Activated CD4-positive, alpha-beta T cell treated with anti-CD3 and anti-CD28 coated beads for 36 hours (primary cell): ENCODE results near the gene ALG14. TPM values are rescaled to one million over a fixed set of nuclear protein-coding genes. Genes with fewer than 3 reads are reported as not detected.
"Not testable (repeated sequence)": the region's sequence is repeated elsewhere in the genome, so short reads cannot be mapped to it uniquely, and the experiment has no call there.

Experiments
- ATAC-seq: fragments of 200-7000 bp; cut with Tn5 transposase; one replicate; pipeline ENCODE4 v1.10.0; 2021; ENCODE audit warnings: mild to moderate bottlenecking, moderate library complexity
- CTCF ChIA-PET: fragments of 350-600 bp; sonication (Branson Sonifier 250); formaldehyde crosslinking; loops from one replicate; lab custom pipeline; 2021; ENCODE audit warnings: antibody characterized with exemption; lab: Charles Lee
- POLR2A ChIA-PET: fragments of 350-600 bp; sonication (Branson Sonifier 250); formaldehyde crosslinking; loops from one replicate; lab custom pipeline; 2021; ENCODE audit warnings: antibody characterized with exemption, inconsistent platforms; lab: Charles Lee
- DNase-seq: peaks from one replicate; pipeline ENCODE4 v3.0.0-alpha.2; 2020
- H3K27ac Mint-ChIP-seq: one replicate; pipeline ENCODE4 v1.8.0; 2021; ENCODE audit warnings: mixed read lengths
- H3K27me3 Mint-ChIP-seq: one replicate; pipeline ENCODE4 v1.8.0; 2021; ENCODE audit warnings: mixed read lengths
- H3K36me3 Mint-ChIP-seq: one replicate; pipeline ENCODE4 v1.8.0; 2021; ENCODE audit warnings: low read depth, mixed read lengths
- H3K4me1 Mint-ChIP-seq: one replicate; pipeline ENCODE4 v1.8.0; 2021; ENCODE audit warnings: mixed read lengths
- H3K4me3 Mint-ChIP-seq: one replicate; pipeline ENCODE4 v1.8.0; 2021; ENCODE audit warnings: mild to moderate bottlenecking, moderate library complexity, mixed read lengths
- H3K9me3 Mint-ChIP-seq: one replicate; pipeline ENCODE4 v1.8.0; 2021; ENCODE audit warnings: low read depth, mixed read lengths
- intact Hi-C, 2 experiments: fragments of 100-400 bp; cut with DNase I in 1 of 2; cut with micrococcal nuclease in 1 of 2; formaldehyde crosslinking; loops; one replicate each; pipeline versions ENCODE4 v1.14.2 to v1.15.1; 2022 to 2024; cut with DNase I, micrococcal nuclease
- total RNA-seq, 2 experiments: library from RNA; stranded (reverse); gene quantifications; one replicate each; pipeline ENCODE4 v1.2.3, GENCODE V29; 2021

Gene ALG14
- total RNA-seq, 2 experiments from 2014 or later: 5.3 to 7.3 TPM

DNA sequence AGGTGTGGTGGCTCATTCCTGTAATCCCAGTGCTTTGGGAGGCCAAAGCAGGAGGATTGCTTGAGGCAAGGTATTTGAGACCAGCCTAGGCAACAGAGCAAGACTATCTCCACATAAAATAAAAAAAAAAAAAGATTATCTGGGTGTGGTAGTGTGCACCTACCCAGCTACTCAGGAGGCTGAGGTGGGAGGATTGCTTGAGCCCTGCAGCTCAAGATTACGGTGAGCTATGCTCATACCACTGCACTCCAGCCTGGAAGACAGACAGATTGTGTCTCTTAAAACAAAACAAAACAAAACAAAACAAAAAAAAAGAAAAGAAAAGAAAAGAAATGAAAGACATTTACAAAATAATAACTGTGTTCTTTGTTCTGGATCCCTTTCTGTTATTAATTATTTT is 38.3 kb upstream of the ALG14 start:
- Mint-ChIP-seq H3K4me3 (no peak overlapping the region), H3K4me1 (no peaks in the 10 kb centered on the region), H3K36me3 (no peaks in the 10 kb centered on the region), H3K9me3 (no peaks in the 10 kb centered on the region), H3K27me3 (peaks cover 17% of the 10 kb centered on the region), H3K27ac (no peak overlapping the region)
- intact Hi-C loops: no loop called here
- no peak for DNase-seq
- no peak for ATAC-seq
- CTCF ChIA-PET: no interaction called here
- POLR2A ChIA-PET: no interaction called here

- Mint-ChIP-seq H3K27me3 (peaks cover 14% of the 10 kb centered on the region), H3K27ac (no peak overlapping the region), H3K4me1 (no peaks in the 10 kb centered on the region), H3K4me3 (no peak overlapping the region), H3K36me3 (no peaks in the 10 kb centered on the region), H3K9me3 (no peaks in the 10 kb centered on the region)
- ATAC-seq (no peak), DNase-seq (no peak)
- intact Hi-C loops: loop anchor here in 1 of 2 experiments (10.0 kb wide), 1 partner anchor 1266 kb away; no protein-coding TSS in a partner anchor
- POLR2A ChIA-PET: no interaction called here
- CTCF ChIA-PET: no interaction called here
These were observed 36.0 kb upstream of the ALG14 start for GRCh38 chr1:95108792-95109191.

GRCh38 chr1:95098196-95098595 is 25.4 kb upstream of the ALG14 start:
- Mint-ChIP-seq H3K9me3 (no peaks in the 10 kb centered on the region), H3K27ac (no peak overlapping the region), H3K4me1 (no peaks in the 10 kb centered on the region), H3K27me3 (peaks cover 7% of the 10 kb centered on the region), H3K36me3 (no peaks in the 10 kb centered on the region), H3K4me3 (no peak overlapping the region)
- intact Hi-C loops: no loop called here
- DNase-seq (no peak), ATAC-seq (no peak)
- CTCF ChIA-PET: no interaction called here
- POLR2A ChIA-PET: no interaction called here

DNA sequence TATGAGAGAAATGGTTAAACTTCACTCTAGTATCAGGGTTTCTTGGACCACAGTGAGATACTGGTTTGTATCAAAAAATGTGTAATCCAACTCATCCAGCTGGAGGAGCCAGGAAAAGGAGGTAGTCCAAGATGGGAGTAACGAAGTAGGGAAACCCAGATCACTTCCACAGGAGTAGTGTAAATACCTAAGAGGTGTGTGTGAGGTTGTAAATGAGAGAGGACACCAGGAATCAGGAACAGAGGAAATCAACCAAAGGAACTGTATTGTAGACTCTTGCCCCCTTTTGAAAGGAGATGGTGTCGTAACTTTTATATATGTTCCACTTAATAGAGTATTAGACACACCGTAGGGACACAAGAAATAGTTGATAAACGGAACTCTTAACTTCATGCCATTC is 24.7 kb upstream of the ALG14 start:
- no peak overlapping the region for H3K4me3 Mint-ChIP-seq
- H3K27ac Mint-ChIP-seq: no peak overlapping the region
- no peaks in the 10 kb centered on the region for H3K36me3 Mint-ChIP-seq
- ChIA-PET POLR2A (no interaction called here), CTCF (no interaction called here)
- intact Hi-C loops: no loop called here
- ATAC-seq (no peak), DNase-seq (no peak)
- H3K9me3 Mint-ChIP-seq: no peaks in the 10 kb centered on the region
- H3K27me3 Mint-ChIP-seq: peaks cover 8% of the 10 kb centered on the region
- no peaks in the 10 kb centered on the region for H3K4me1 Mint-ChIP-seq

DNA sequence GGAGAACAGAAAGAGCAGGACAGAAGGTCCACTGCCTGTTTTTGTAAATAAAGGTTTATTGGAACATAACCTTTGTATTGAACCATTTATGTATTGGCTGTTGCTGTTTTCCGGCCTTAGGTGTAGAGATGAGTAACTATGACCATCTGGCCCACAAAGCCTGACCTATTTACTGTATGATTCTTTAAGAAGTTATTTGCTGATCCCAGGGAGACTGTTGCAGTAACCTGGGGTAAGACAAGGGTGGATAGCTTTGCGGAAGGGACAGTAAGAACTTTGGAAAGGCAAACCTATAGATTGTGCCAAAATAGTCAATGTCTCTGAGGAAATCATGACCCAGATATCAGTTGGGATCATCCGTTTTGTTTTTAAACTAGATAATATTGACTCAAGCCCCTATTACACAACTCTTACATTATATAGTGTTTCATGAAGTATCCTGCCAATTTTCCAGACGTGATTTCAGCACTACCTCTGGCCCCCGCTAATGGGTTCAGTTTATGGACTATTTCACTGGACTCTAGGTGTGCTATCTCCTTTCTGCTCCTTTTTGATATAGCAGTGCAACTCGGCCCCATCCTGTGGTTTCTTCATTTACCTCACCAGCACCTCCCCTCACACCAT is 23.6 kb upstream of the ALG14 start:
- no peaks in the 10 kb centered on the region for H3K9me3 Mint-ChIP-seq
- ATAC-seq (no peak), DNase-seq (no peak)
- H3K4me1 Mint-ChIP-seq: no peaks in the 10 kb centered on the region
- H3K36me3 Mint-ChIP-seq: no peaks in the 10 kb centered on the region
- intact Hi-C loops: no loop called here
- no peak overlapping the region for H3K4me3 Mint-ChIP-seq
- POLR2A ChIA-PET: no interaction called here
- CTCF ChIA-PET: interaction anchor here (0.5 kb wide), 1 partner anchor 53 kb away, joined by 4 read pairs; no protein-coding TSS in a partner anchor
- H3K27ac Mint-ChIP-seq: no peak overlapping the region
- peaks cover 10% of the 10 kb centered on the region for H3K27me3 Mint-ChIP-seq

DNA sequence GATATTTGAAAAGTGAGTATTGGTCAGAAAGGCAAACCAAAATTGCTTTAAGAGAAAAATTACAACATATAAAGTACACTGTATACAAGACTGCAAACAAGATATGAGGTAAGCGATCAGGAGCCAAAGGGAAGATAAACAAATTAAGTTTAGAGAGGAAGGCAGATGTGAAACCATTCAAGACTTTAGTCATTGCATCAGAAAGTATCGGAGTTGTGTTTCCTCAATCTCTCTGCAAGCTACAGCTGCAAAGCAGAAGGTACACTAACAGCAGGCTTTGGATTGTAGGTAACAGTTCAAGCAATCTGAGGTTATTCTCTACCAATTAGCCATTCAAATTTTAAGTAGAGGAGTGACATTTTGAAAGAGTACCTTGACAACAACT is 23.1 kb upstream of the ALG14 start:
- ATAC-seq (no peak), DNase-seq (no peak)
- intact Hi-C loops: no loop called here
- no peaks in the 10 kb centered on the region for H3K36me3 Mint-ChIP-seq
- H3K4me3 Mint-ChIP-seq: no peak overlapping the region
- no peaks in the 10 kb centered on the region for H3K9me3 Mint-ChIP-seq
- no peak overlapping the region for H3K27ac Mint-ChIP-seq
- POLR2A ChIA-PET: no interaction called here
- CTCF ChIA-PET: interaction anchor here (0.5 kb wide), 1 partner anchor 52 kb away, joined by 4 read pairs; no protein-coding TSS in a partner anchor
- no peaks in the 10 kb centered on the region for H3K4me1 Mint-ChIP-seq
- peaks cover 10% of the 10 kb centered on the region for H3K27me3 Mint-ChIP-seq

- H3K27ac Mint-ChIP-seq: no peak overlapping the region
- ATAC-seq: no peak
- H3K9me3 Mint-ChIP-seq: no peaks in the 10 kb centered on the region
- ChIA-PET POLR2A (no interaction called here), CTCF (interaction anchor here (0.9 kb wide), 1 partner anchor 10 kb away, joined by 5 read pairs; no protein-coding TSS in a partner anchor)
- no peaks in the 10 kb centered on the region for H3K36me3 Mint-ChIP-seq
- H3K27me3 Mint-ChIP-seq: peaks cover 10% of the 10 kb centered on the region
- intact Hi-C loops: no loop called here
- no peak overlapping the region for H3K4me3 Mint-ChIP-seq
- no peaks in the 10 kb centered on the region for H3K4me1 Mint-ChIP-seq
- DNase-seq: no peak
These were observed 22.2 kb upstream of the ALG14 start for GRCh38 chr1:95094923-95095322.

- H3K4me1 Mint-ChIP-seq: no peaks in the 10 kb centered on the region
These were observed 20.5 kb upstream of the ALG14 start for GRCh38 chr1:95093296-95093695.

DNA sequence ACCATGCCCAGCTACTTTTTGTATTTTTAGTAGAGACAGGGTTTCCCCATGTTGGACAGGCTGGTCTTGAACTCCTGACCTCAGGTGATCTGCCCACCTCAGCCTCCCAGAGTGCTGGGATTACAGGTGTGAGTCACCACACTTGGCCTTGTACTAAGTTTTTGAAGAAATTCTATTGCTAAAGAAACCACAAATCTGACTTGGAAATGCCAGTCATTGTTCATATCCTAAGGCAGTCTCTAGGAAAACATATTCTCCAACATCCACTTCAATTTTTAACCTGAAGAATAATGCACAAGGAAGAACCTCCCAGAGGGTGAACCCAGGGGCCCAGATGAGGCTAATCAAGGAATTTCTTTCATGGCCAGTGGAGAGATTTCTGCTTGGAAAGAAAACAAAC is 20.1 kb upstream of the ALG14 start:
- ATAC-seq, H3K27me3 Mint-ChIP-seq, H3K4me1 Mint-ChIP-seq, DNase-seq, intact Hi-C loops, POLR2A ChIA-PET, CTCF ChIA-PET, H3K9me3 Mint-ChIP-seq, H3K36me3 Mint-ChIP-seq, H3K4me3 Mint-ChIP-seq, H3K27ac Mint-ChIP-seq: not testable (repeated sequence)

More at GRCh38 chr1:95093296-95093695, 20.5 kb upstream of the ALG14 start:
- Mint-ChIP-seq H3K27ac (no peak overlapping the region), H3K27me3 (peaks cover 8% of the 10 kb centered on the region), H3K36me3 (no peaks in the 10 kb centered on the region), H3K9me3 (no peaks in the 10 kb centered on the region), H3K4me3 (no peak overlapping the region)
- POLR2A ChIA-PET: no interaction called here
- intact Hi-C loops: no loop called here
- no peak for DNase-seq
- ATAC-seq: no peak
- CTCF ChIA-PET: no interaction called here

- intact Hi-C loops, DNase-seq, H3K4me3 Mint-ChIP-seq, H3K27me3 Mint-ChIP-seq, H3K9me3 Mint-ChIP-seq, POLR2A ChIA-PET, ATAC-seq, H3K27ac Mint-ChIP-seq, H3K36me3 Mint-ChIP-seq, H3K4me1 Mint-ChIP-seq: not testable (repeated sequence)
- CTCF ChIA-PET: interaction anchor here (0.6 kb wide), 1 partner anchor 95 kb away, joined by 3 read pairs; no protein-coding TSS in a partner anchor
These were observed 18.5 kb upstream of the ALG14 start for GRCh38 chr1:95091290-95091689.

GRCh38 chr1:95089650-95090287 is 17.0 kb upstream of the ALG14 start:
- ChIA-PET CTCF (no interaction called here), POLR2A (no interaction called here)
- no peak for ATAC-seq
- Mint-ChIP-seq H3K9me3 (no peaks in the 10 kb centered on the region), H3K27ac (no peak overlapping the region), H3K27me3 (peaks cover 10% of the 10 kb centered on the region), H3K4me3 (no peak overlapping the region), H3K4me1 (no peaks in the 10 kb centered on the region), H3K36me3 (no peaks in the 10 kb centered on the region)
- DNase-seq: no peak
- intact Hi-C loops: no loop called here

DNA sequence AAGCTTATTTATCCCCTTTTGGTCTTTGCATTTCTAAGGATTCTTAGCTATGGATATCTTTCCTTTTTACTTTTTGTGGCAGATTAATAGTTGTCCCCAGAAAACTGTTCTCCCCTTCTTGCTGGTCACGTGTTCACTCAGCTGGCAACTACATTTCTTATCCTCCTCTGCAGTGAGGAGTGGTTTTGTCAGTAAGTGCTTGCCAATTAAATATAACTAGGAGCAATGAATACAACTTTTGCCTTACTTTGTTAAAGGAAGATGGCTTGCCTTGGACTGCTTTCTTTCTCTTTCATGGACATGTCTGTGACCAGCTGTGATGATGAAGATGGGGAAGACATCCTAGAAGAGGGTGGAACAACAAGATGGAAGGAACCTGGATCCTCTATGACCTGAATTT is 15.6 kb upstream of the ALG14 start:
- H3K27me3 Mint-ChIP-seq: peaks cover 13% of the 10 kb centered on the region
- no peaks in the 10 kb centered on the region for H3K4me1 Mint-ChIP-seq
- POLR2A ChIA-PET: no interaction called here
- no peaks in the 10 kb centered on the region for H3K9me3 Mint-ChIP-seq
- no peak for ATAC-seq
- intact Hi-C loops: no loop called here
- no peaks in the 10 kb centered on the region for H3K36me3 Mint-ChIP-seq
- CTCF ChIA-PET: interaction anchor here (0.5 to 1.2 kb wide), 4 partner anchors 27 to 570 kb away, joined by 3 read pairs; partner anchors contain the start of gene RWDD3
- H3K4me3 Mint-ChIP-seq: no peak overlapping the region
- DNase-seq: no peak
- no peak overlapping the region for H3K27ac Mint-ChIP-seq
